ENCODE data around the gene FCMR.

FCMR gene

DNA sequence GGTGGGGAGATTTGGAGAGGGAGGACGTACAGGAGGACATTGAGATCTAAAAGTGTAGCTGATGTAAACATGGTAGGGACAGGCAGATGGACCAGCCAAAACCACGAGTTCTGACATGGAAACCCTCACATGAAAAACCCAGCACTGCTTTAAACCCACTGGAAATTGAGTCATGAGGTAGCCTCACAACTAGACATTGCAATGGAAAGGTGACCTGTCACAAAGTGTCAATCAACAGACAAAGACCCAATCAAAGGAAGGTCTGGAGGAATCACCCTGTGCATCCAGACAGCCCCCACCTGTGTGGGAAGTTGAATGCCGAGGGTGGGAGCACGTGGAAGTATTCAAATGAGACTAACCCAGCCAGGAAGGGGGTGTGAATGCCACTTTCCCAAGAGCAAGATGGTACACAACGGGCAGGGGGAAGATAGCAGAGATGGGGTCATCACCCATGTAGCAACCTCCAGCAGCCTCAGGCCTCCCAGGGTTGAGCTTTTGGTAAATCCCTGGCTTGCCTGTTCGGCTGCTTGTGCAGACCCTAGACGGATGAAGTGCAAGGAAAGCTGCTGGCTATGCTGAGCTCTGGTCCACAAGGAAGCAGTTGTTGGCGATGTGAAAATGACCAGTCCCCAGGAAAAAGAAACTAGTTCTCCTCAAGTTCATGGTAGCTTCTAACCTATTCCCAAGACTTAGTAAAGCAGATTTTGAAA lies 5.6 kb downstream of the FCMR start:
- TF ChIP-seq CTCF (IDR thresholded peaks at IDR 0.05): no peak

GRCh38 chr1:206915030-206915735 lies 6.6 kb downstream of the FCMR start:
- no peak for TF ChIP-seq CTCF (IDR thresholded peaks at IDR 0.05)

GRCh38 chr1:206913766-206914537 lies 7.8 kb downstream of the FCMR start:
- TF ChIP-seq CTCF (IDR thresholded peaks at IDR 0.05): no peak

- TF ChIP-seq CTCF (IDR thresholded peaks at IDR 0.05): peak; percentile 92
Measured at GRCh38 chr1:206912445-206913095, 9.2 kb downstream of the FCMR start.

DNA sequence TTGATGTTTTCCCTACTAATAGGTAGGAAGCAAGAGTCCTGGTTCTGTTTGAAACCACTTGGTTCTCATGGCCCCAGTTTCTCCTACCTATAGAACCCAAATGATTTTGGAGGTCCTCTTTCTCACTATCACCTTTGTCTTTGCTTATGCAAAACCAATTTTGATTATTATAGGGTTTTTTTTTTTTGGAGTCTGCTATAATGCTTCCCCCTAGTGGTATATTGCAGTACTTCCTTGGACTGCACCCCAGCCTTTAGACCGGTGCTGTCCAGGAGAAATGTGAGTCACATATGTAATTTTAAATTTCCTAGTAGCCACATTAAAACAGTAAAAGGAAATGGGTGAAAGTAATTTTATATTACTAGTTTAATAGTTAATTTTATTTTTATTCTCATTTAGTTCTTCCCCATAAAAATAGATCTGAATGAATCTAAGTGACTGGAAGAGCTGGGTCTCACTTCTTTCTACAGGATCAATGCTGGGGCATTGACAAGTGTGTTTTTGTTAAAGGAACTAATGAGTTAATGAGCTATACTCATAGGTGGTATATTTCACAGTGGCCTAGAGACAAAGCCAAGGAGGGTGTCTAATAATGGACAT lies 10.6 kb downstream of the FCMR start:
- TF ChIP-seq CTCF (IDR thresholded peaks at IDR 0.05): peak; percentile 90

DNA sequence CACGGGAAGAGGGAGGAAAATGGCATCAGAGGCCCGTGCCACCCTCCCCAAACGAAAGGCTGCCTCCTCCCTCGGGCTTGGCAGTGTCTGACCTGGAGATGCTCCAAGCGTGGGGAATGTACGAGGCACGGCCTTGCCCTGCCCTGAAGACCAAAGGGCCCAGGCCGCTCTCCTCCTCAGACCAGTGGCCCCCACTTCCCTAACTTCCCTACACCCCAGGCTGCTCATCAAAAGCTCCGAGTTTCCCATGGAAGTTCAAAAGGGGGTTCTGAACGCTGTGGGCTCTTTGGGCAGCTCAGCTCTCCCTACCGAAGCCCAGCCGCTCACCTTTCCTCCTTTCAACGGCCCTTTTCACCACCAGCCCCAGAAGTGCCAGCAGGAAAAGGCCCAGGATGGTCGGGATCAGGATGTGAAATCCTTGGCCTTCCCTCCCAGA lies 11.8 kb downstream of the FCMR start:
- 0 out of 2 replicates have a peak, but pooled peaks have one; percentile 6 for TF ChIP-seq CTCF (IDR thresholded peaks at IDR 0.05)

Data from LNCAP (cell line).